HG02885 (cell line): ENCODE data around the gene GOLGB1.
"Not testable (repeated sequence)": the region's sequence is repeated elsewhere in the genome, so short reads cannot be mapped to it uniquely, and the experiment has no call there.

Experiments
- ATAC-seq: cut with Tn5 transposase; IDR thresholded peaks from one replicate; pipeline ENCODE4 v1.9.1; 2021; ENCODE audit warnings: mild to moderate bottlenecking; ENCODE audit not compliant: unreplicated experiment, poor library complexity

Gene GOLGB1

DNA sequence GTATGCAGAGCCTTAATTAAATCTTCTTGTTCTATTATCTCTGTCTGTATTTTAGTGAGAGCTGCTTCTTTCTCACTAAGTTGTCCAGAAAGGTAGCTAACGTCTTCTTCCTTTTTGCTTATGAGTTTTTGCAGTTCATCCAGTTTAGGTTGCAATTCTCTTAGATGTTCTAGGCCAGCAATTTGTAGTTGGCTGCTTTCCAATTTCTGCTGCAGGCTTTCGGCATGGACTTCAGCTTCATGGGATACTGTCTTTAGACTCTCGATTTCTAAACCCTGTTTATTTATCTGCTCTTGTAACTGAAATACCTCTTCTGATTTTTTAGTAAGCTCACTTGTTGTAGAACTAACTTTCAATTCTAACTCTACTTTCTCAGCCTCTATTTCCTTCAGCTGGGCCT is 53.4 kb downstream of the GOLGB1 start:
- ATAC-seq, result no peak

DNA sequence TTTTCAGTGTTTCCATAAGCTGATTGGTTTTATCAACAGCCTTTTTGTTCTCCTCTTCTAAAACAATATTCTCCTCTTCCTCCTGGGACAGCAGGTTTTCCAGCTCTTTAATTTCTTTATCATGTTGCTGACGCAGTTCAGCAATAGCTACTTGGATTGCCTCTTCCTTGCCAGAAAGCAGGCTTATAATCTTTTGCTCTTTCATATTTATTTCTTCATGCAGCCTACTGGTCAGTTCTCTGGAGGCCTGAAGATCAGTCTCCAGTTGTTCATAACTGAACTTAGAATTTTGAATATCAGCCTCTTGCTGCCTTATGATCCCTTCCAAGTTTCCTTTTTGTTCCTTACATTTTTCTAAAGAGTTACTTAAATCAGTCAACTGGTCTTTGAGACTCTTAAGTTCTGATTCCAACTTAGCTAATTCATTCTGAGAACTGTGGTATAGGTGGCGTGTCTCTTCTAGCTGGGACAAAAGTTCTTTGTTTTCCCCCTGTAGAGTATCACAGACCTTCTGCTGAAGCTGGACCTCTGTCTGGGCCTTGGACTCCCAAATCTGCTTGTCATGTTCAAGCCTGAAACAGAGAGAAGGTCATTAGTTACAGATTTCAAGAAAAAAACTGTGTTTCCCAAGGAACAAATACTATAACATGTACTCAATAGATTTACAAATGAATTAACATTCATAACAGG is 57.4 kb downstream of the GOLGB1 start:
- no peak for ATAC-seq

DNA sequence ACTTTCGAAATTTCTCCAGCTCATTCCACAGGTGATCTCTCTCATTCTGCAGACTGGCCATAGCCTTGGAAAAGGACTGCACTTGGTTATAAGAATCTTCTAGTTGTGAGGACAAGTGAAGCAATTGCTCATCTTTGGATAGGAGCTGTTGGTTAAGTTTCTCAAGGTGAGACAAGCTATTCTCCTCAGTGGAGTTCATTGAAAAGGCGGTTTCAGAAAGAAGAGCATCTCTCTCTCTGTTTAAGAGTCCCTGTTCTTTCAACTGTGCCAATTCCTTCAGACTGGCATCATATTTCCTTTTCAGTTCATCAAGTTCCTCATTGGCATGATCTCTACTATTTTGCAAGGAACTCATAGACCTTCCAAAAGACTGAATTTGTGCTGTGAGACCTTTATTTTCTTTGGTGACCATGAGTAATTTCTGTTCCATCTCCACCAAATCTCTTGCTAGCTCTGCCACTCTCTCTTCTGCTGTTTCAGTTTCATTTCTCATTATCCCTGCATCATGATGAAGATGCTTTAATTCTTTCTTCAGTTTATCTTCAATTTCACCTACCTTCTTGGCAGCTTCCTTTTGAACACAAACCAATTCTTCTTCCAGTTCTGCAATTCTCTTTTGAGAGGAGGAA is 58.6 kb downstream of the GOLGB1 start:
- ATAC-seq, result peak; percentile 50

DNA sequence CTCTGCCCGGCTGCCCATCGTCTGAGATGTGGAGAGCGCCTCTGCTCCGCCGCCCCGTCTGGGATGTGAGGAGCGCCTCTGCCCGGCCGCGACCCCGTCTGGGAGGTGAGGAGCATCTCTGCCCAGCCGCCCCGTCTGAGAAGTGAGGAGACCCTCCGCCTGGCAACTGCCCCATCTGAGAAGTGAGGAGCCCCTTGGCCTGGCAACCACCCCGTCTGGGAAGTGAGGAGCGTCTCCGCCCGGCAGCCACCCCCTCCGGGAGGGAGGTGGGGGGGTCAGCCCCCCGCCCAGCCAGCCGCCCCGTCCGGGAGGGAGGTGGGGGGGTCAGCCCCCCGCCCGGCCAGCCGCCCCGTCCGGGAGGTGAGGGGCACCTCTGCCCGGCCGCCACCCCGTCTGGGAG is 60.8 kb downstream of the GOLGB1 start:
- ATAC-seq, result not testable (repeated sequence)

DNA sequence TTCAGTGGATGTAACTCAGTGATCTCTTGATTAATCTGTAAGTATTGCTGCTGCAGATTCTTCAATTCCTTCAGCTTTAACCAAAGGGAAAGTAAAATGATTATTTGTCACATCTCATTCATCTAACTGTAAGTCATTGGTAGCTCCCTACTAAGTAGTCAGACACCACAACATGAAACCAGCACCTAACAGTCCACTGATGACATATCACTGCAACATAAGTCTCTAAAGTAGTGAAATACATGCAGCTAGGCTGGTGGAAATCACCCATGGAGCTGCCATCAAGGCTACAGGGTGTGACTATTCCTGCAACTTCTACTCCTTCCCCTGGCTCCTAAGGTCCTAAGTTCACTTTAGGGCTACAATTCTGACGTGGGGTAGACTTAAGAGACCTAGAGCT is 67.7 kb downstream of the GOLGB1 start:
- ATAC-seq, result no peak

DNA sequence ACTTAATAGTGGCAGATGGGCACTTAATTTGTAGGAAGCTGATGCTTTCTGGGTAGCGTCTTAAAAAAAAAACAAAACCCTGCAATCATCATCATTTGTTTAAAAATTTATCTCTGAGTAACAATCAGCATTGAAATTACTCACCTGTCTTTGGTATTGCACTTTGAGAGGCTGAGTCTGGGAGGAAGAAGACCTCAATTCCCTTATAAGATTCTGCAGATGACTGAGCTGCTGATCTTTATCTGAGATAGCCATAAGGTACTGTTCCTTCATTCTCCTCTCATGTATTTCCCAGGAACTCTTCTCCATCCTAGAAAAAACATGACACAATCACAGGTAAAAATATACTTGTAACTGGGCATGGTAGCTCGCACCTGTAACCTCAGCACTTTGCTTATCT is 72.4 kb downstream of the GOLGB1 start:
- no peak for ATAC-seq

DNA sequence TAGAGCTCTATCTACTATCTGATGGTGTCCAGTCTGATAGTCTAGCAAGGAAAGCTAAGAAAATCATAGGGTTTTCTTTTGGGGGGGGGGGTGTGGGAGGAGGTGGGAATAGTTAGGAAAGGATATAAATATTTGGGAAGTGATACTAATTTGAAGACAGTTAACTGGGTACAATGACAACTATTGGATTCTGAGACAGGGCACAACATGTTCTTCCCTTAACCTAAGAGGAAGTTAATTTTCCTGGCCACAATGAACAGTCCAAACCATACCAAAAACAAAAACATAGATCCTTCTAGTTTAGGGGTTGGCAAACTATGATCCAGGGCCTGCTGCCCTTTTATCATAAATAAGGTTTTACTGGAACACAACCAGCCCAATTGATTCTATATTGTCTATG is 78.9 kb downstream of the GOLGB1 start:
- no peak for ATAC-seq

DNA sequence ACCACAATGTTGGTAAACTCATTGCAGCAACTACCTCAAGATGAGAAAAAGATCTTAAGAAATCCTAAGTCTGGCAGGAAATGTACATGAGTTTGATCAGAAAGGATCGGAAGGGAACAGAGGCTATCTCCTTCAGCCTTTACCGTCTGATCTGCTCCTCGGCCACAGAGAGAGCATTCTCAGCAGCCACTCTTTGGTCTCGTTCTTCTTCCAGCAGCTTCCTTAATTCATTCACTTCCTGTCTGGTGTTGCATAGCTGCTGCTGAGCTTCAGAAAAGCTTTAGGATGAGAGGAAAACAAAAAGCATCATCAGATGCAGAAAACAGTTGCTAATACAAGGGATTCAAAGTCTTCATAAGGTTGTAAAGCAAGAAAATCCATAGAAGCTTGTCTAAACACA is 82.2 kb downstream of the GOLGB1 start:
- no peak for ATAC-seq

DNA sequence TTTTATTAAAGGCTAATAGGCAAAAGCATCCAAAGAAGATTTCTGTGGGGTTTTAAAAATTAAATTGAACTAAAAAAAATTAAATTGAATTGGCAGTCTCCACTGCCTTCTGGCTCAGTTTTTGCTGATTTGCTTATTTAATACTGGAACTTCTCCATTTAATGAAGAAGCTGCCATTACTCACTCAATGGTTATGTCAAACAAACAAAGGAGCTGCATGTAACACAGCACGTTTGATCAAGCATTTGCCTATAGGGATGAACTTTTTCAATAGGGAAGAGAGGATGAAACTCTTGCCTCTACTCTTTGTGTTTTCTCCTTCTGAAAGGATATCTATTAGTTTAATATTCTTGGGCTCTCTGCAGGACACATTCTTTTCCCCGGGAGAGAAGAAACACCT is 84.1 kb downstream of the GOLGB1 start:
- ATAC-seq, result no peak

DNA sequence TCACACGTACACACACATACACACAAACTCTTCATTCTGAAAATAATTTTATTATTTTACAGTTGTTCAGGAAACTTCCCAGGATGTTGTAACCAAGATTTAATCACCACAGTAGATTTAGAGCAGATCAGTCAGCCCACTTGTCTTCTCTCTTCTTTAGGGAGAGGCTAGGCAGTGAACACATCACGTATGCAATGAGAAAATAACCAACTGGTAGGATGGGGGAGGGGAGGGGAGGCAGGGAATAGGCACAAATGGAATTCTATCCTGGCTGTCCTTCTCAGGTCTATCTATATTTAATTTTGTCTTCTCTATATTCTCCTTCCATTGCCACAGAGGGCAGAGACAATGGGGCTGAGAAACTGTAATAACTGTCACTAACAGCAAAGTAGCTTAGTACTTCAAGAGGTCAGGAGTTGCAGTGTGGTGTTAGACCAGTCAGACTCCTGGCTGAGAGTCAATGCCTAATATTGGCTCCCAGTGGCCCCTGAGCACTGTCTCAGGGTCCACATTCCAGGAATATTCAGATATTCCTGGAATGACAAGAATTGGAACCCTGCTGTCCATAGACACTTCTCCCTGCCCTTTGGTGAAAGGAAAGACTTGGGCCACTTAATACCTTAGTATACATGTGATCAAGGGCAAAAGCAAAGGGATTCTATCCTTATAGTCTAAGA is 86.2 kb downstream of the GOLGB1 start:
- no peak for ATAC-seq

DNA sequence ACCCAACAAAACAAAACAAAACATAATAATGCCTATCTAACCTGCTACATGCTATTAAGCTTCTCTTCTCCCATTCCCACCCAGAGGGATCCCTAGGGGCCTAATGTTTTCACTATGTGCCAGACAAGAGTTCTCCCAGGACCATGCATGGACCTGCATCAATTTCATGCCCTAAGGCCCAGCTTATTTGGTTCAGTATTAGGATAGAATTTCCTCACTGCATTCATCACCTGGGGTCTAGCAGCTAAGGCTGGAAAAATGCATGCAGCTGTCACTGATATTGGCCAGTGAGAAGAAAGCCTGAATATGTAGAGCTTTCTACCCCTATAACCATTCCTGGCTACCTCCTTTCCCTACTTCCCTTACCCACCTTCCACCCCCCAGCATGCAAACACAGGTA is 86.8 kb downstream of the GOLGB1 start:
- no peak for ATAC-seq

DNA sequence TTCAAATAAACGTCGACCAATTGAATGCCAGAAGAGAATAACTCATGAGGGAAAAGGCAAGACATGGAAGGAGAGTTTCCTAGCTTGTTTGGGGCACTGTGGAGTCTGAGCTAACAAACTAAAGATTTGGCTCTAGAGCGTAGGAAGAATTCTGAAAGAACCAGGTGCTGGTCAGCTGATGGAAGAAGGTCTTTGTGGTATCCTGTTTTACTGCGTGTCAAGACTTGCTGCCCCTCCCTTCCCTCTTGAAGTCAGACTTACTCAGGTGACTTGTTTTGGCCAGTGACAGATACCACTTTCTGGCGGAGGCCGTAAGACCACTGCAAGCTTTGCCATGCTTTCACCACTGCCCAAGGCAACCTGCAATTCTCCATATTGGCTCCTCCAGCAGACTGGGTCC is 88.2 kb downstream of the GOLGB1 start:
- no peak for ATAC-seq

DNA sequence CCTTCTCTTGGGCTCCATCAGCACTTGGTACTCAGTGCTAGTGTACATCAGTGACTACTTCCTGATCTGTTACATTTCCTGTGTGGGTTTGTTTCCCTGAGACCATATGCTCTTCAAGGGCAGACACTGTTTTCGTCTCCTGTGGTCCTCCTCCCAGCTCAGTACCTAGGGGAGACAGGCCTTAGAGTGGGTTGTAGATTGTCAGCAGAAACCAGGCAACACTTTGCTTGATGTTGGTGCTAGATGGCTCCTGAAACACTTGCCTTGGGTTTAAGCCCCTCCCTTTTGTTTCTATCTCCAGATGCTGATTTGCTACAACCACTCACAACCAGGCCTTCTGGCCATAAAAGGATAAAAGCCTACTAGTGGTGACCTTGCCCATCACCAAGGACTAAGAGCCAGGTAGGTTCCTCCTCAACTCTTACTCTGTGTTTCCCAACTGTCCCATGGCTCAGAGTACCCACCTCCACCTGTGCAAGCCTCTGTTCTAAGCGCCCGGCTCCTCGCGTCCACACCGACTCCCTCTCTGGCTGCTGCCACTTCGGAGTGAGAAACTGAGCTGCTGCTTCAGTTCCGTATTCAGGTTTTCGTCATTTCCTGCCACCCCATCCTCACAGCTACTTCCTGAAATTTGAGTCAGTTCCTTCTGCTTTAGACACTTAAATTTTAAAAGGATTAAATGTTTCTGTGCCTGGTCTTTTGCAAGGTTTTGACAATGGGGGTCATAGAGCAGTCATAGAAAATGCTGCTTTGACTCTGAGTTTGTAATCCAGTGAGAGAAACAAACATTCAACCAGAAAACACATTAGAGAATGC is 89.0 kb downstream of the GOLGB1 start, which contains the start of gene HCLS1:
HCLS1 (minus strand) TSS at position 548 of the 816 bp plus-strand sequence. CDS start 2,556 bp downstream, outside the sequence.
- peak; percentile 85 for ATAC-seq

DNA sequence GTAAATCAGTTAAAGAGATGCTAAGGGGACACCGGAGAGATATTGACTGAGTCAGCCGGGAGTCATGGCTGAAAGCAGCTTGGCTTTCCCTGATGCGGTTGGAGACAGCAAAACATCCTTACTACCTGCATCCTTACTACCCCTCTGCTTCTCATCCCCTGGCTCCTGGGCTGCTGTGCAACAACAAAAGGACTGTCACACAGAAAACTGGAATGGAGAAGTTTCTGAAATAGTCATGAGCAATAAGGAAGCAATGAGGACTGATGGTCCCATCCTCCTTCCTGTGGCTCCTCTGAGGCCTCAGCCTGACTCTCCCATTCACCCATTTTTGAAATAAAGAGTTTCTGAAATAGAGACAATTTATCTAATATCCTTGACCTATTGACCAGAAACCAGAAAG is 90.0 kb downstream of the GOLGB1 start:
- no peak for ATAC-seq

DNA sequence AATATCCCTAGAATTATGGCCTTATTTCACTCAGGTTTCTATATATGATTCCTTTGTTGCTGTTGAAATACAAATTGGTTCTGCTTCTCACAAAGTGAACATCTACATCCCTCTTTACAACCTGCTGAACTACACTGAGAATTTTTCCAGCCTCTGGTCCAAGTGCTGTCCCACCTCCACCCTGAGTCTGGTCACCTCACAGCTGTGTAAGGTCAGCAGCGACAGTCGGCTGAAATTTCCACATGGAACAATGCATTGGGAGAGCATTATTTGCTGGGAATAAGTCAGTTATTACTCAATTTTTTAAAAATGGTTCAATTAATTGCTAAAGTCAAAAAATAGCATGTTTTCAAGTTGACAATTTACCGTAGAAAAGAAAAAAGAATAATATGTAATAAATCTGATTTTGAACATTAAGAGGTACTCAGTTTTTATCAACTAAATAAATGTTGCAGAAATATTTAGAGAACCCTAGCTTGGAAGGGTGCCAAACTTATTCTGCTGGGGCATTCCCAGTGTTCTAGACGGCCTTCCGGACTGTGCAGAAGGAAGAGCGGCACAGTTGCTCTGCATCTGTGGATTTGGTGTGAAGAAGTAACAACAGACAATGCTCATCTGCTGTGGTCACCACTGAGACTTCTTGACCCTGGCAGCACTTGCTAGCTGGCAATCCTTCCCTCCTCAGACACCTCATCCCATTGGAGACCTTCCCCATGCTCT is 90.7 kb downstream of the GOLGB1 start:
- ATAC-seq, result no peak

DNA sequence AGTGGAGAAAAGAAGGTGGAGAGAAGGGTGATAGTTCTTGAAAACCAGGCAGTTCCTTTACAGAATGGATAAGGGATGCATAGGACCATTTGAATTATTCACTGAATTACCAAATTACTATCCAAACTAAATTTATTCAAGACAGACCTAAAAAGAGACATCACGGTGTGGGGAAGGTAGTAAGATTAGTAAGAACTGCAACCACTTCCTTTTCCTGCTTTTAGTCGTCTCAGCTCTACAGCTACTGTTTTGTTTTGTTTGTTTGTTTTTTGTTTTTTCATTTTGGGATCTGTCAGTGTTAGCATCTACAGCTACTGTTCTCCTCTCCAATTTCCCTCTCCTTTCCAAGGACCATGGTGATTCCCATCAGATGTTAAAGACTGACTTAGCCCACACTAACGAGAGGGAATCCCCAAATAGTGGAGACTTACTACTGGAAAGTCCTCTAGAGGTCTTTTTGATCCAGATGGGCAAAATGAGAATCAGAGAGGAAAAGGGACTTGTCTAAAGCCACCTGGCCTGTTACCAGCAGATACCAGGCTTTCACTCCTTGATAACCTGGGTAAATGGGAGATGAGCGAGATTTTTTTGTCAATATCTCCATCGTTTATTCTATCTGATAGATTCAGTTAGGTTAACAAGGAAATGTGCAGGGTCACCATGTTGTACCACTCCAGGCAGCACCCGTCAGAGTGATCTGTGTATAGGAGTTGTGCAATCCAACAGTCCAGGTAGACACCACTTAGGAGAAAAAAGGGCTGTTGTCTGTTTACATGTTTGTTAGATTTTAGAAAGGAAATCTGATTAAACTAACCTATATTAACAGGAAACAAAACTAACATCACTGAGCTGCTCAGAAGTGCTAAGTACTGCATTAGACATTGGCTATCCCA is 94.8 kb downstream of the GOLGB1 start:
- ATAC-seq, result peak; percentile 89

DNA sequence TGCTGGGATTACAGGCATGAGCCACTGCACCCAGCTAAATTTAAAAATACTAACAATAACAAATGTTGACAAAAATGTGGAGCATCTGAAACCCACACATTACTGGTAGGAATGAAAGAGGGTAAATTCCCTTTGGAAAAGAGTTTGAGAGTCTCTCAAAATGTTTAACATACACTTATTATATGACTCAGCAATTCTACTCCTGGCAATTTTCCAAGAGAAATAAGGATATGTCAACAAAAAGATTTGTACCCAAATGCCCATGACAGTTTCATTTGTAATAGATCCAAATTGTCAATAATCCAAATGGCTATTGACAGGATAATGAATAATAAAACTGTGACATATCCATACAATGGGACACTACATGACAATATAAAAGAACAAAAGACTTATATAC is 97.9 kb downstream of the GOLGB1 start:
- no peak for ATAC-seq

DNA sequence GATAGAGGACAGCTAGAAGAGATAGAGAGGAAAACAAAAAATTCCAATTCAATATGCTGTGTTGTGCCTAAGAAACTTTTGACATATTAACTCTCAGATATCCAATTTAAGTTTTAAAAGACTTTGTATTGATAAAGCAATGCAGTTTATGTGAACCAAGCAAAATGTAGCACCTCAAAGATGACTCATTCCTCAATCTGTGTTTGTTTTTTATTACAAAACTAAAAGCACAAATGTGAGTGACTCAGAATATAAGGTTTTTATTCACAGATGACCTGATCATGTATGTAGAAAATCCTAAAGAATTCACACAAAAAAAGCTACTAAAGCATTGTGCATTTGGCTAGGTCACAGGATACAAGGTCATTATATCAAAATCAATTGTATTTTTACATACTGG is 99.9 kb downstream of the GOLGB1 start:
- ATAC-seq, result no peak
